Measurements from ENCODE around the gene PAX5.

Gene PAX5

GRCh38 chr9:36815566-36816348 is 218.3 kb downstream of the PAX5 start:
- DNase-seq (ENCODE audit: low read depth in 2 of 2): no peak

- no peak for DNase-seq (ENCODE audit: low read depth in 2 of 2)
Measured at GRCh38 chr9:36815023-36815422, 219.0 kb downstream of the PAX5 start.

- DNase-seq (ENCODE audit: low read depth in 2 of 2): no peak
Measured at GRCh38 chr9:36813154-36813553, 220.9 kb downstream of the PAX5 start.

GRCh38 chr9:36812556-36812955 is 221.5 kb downstream of the PAX5 start:
- DNase-seq (ENCODE audit: low read depth in 2 of 2): no peak

- DNase-seq (ENCODE audit: low read depth in 2 of 2): no peak
Measured at GRCh38 chr9:36808251-36808650, 225.8 kb downstream of the PAX5 start.

GRCh38 chr9:36803961-36804360 is 230.1 kb downstream of the PAX5 start:
- no peak for DNase-seq (ENCODE audit: low read depth in 2 of 2)

- DNase-seq (ENCODE audit: low read depth in 2 of 2): no peak
Measured at GRCh38 chr9:36802201-36802920, 231.7 kb downstream of the PAX5 start.

- no peak for DNase-seq (ENCODE audit: low read depth in 2 of 2)
Measured at GRCh38 chr9:36800455-36800854, 233.6 kb downstream of the PAX5 start.

- DNase-seq (ENCODE audit: low read depth in 2 of 2): no peak
Measured at GRCh38 chr9:36798350-36799065, 235.6 kb downstream of the PAX5 start.

- DNase-seq (ENCODE audit: low read depth in 2 of 2): no peak
Measured at GRCh38 chr9:36797471-36798220, 236.4 kb downstream of the PAX5 start.

- no peak for DNase-seq (ENCODE audit: low read depth in 2 of 2)
Measured at GRCh38 chr9:36796671-36797419, 237.2 kb downstream of the PAX5 start.

- no peak for DNase-seq (ENCODE audit: low read depth in 2 of 2)
Measured at GRCh38 chr9:36794461-36794860, 239.6 kb downstream of the PAX5 start.

GRCh38 chr9:36793277-36793676 is 240.8 kb downstream of the PAX5 start:
- DNase-seq (ENCODE audit: low read depth in 2 of 2): peak in 1 of 2 donors; percentile 7

GRCh38 chr9:36791222-36791950 is 242.7 kb downstream of the PAX5 start:
- DNase-seq (ENCODE audit: low read depth in 2 of 2): no peak

GRCh38 chr9:36789886-36790285 is 244.2 kb downstream of the PAX5 start:
- no peak for DNase-seq (ENCODE audit: low read depth in 2 of 2)

- no peak for DNase-seq (ENCODE audit: low read depth in 2 of 2)
Measured at GRCh38 chr9:36788534-36788933, 245.5 kb downstream of the PAX5 start.

GRCh38 chr9:36787709-36788108 is 246.4 kb downstream of the PAX5 start:
- no peak for DNase-seq (ENCODE audit: low read depth in 2 of 2)
